WTC11 (cell line): ENCODE data around the gene PSMB2. TPM values are rescaled to one million over a fixed set of nuclear protein-coding genes. Genes with fewer than 3 reads are reported as not detected.

Experiments
- ATAC-seq: fragments of 200-7000 bp; cut with Tn5 transposase; 2 replicates; pipeline ENCODE4 v1.10.0; 2021; ENCODE audit warnings: mild to moderate bottlenecking, moderate library complexity
- CTCF ChIA-PET: fragments of 300-600 bp; sonication (Branson Sonifier 250); formaldehyde crosslinking; loops from one replicate; lab custom pipeline; 2021; ENCODE audit warnings: antibody characterized with exemption; lab: Charles Lee
- POLR2A ChIA-PET: fragments of 350-600 bp; sonication (Branson Sonifier 250); formaldehyde crosslinking; loops from one replicate; lab custom pipeline; 2021; ENCODE audit warnings: antibody characterized with exemption; lab: Charles Lee
- DNase-seq: peaks from one replicate; pipeline ENCODE4 v3.0.0; 2021; ENCODE audit warnings: low spot score
- H3K27ac Mint-ChIP-seq: 2 replicates; pipeline ENCODE4 v1.8.0; 2021; ENCODE audit warnings: mixed read lengths
- H3K27me3 Mint-ChIP-seq: 2 replicates; pipeline ENCODE4 v1.8.0; 2021; ENCODE audit warnings: low read depth, mild to moderate bottlenecking, moderate library complexity, mixed read lengths
- H3K36me3 Mint-ChIP-seq: 2 replicates; pipeline ENCODE4 v1.8.0; 2021; ENCODE audit warnings: mixed read lengths
- H3K4me1 Mint-ChIP-seq: 2 replicates; pipeline ENCODE4 v1.8.0; 2022; ENCODE audit warnings: mixed read lengths
- H3K4me3 Mint-ChIP-seq: 2 replicates; pipeline ENCODE4 v1.8.0; 2021; ENCODE audit warnings: mild to moderate bottlenecking, moderate library complexity, mixed read lengths
- H3K9me3 Mint-ChIP-seq: 2 replicates; pipeline ENCODE4 v1.8.0; 2021; ENCODE audit warnings: mixed read lengths
- AR ChIP-seq: fragments of 250-450 bp; sonication (Bioruptor Pico); IDR thresholded peaks from 2 replicates; pipeline ENCODE4 v1.9.0; 2021; ENCODE audit warnings: mild to moderate bottlenecking
- ATF1 ChIP-seq: sonication (generic); formaldehyde crosslinking; IDR thresholded peaks from 2 replicates; pipeline ENCODE4 v1.8.1; 2023; ENCODE audit warnings: mild to moderate bottlenecking, moderate library complexity, missing genetic modification reagents
- CDX4 ChIP-seq: fragments of 250-450 bp; sonication (Bioruptor Pico); IDR thresholded peaks from 2 replicates; pipeline ENCODE4 v1.9.0; 2021; ENCODE audit warnings: moderate library complexity, mild to moderate bottlenecking, inconsistent platforms, borderline replicate concordance
- E2F4 ChIP-seq: sonication (generic); formaldehyde crosslinking; IDR thresholded peaks from 2 replicates; pipeline ENCODE4 v1.8.1; 2022; ENCODE audit warnings: low read depth, mild to moderate bottlenecking, moderate library complexity, missing genetic modification reagents, borderline replicate concordance
- ERG ChIP-seq: fragments of 250-450 bp; sonication (Bioruptor Pico); IDR thresholded peaks from 2 replicates; pipeline ENCODE4 v1.8.0; 2021; ENCODE audit warnings: mild to moderate bottlenecking
- ESRRA ChIP-seq: sonication (generic); formaldehyde crosslinking; IDR thresholded peaks from 2 replicates; pipeline ENCODE4 v1.8.1; 2022; ENCODE audit warnings: mild to moderate bottlenecking, missing genetic modification reagents, borderline replicate concordance
- FOXJ3 ChIP-seq: sonication (generic); formaldehyde crosslinking; IDR thresholded peaks from 2 replicates; pipeline ENCODE4 v1.9.0; 2021; ENCODE audit warnings: missing genetic modification reagents, mild to moderate bottlenecking, borderline replicate concordance
- FOXK1 ChIP-seq: sonication (generic); formaldehyde crosslinking; IDR thresholded peaks from 2 replicates; pipeline ENCODE4 v1.8.0; 2022; ENCODE audit warnings: mild to moderate bottlenecking, moderate library complexity, missing genetic modification reagents
- FOXP1 ChIP-seq: sonication (generic); formaldehyde crosslinking; IDR thresholded peaks from 2 replicates; pipeline ENCODE4 v1.8.0; 2022; ENCODE audit warnings: missing genetic modification reagents, mild to moderate bottlenecking, moderate library complexity, borderline replicate concordance
- NFE2L1 ChIP-seq: sonication (generic); formaldehyde crosslinking; IDR thresholded peaks from 2 replicates; pipeline ENCODE4 v1.8.1; 2023; ENCODE audit warnings: missing genetic modification reagents
- SMAD4 ChIP-seq: sonication (generic); formaldehyde crosslinking; IDR thresholded peaks from 2 replicates; pipeline ENCODE4 v1.8.0; 2022; ENCODE audit warnings: mild to moderate bottlenecking, missing genetic modification reagents
- SP1 ChIP-seq: sonication (generic); formaldehyde crosslinking; conservative IDR thresholded peaks from 2 replicates; pipeline ENCODE4 v1.8.1; 2022; ENCODE audit warnings: missing genetic modification reagents
- TEAD4 ChIP-seq: sonication (generic); formaldehyde crosslinking; IDR thresholded peaks from 2 replicates; pipeline ENCODE4 v1.8.0; 2022; ENCODE audit warnings: mild to moderate bottlenecking, missing genetic modification reagents
- ZNF281 ChIP-seq: sonication (generic); formaldehyde crosslinking; IDR thresholded peaks from 2 replicates; pipeline ENCODE4 v1.8.0; 2023; ENCODE audit warnings: mild to moderate bottlenecking, missing genetic modification reagents
- ZNF425 ChIP-seq: fragments of 250-450 bp; sonication (Bioruptor Pico); conservative IDR thresholded peaks from 2 replicates; pipeline ENCODE4 v1.9.0; 2021; ENCODE audit warnings: mild to moderate bottlenecking
- ZNF671 ChIP-seq: fragments of 250-450 bp; sonication (Bioruptor Pico); IDR thresholded peaks from 2 replicates; pipeline ENCODE4 v1.8.0; 2021; ENCODE audit warnings: mild to moderate bottlenecking
- total RNA-seq: library from RNA; stranded (reverse); gene quantifications from 3 replicates; pipeline ENCODE4 v1.2.3, GENCODE V29; 2021

The PSMB2 gene
- total RNA-seq, 1 experiment from 2014 or later = 76.7 TPM

- TF ChIP-seq NFE2L1 (no peak), ZNF425 (CRISPR knock-in tag) (no peak), FOXJ3 (CRISPR knock-in tag) (no peak), SP1 (no peak), ZNF281 (no peak)
- TF ChIP-seq, all 79 proteins: peak for 0
Observed at GRCh38 chr1:35590476-35591040, 50.8 kb downstream of the PSMB2 start (continued).

- H3K9me3 Mint-ChIP-seq = no peaks in the 10 kb centered on the region
Observed at GRCh38 chr1:35589516-35590427, 51.6 kb downstream of the PSMB2 start.

GRCh38 chr1:35588197-35588910 is 53.0 kb downstream of the PSMB2 start:
- Mint-ChIP-seq H3K36me3 (no peaks in the 10 kb centered on the region), H3K4me3 (no peak overlapping the region), H3K9me3 (no peaks in the 10 kb centered on the region), H3K27me3 (no peaks in the 10 kb centered on the region), H3K27ac (no peak overlapping the region; the same call in 1 of the 2 replicates), H3K4me1 (peaks cover 10% of the 10 kb centered on the region; the same call in 1 of the 2 replicates)
- ATAC-seq (peak; percentile 27), DNase-seq (no peak)
- ChIA-PET CTCF (interaction anchor here (0.5 kb wide), 1 partner anchor 295 kb away, joined by 3 read pairs; the partner anchor contains the start of gene AGO1), POLR2A (interaction anchor here (0.6 kb wide), 1 partner anchor 20 kb away, joined by 3 read pairs; no protein-coding TSS in a partner anchor)
- TF ChIP-seq ERG (CRISPR knock-in tag) = no peak
- TF ChIP-seq TEAD4 = no peak
- TF ChIP-seq ESRRA = no peak
- TF ChIP-seq E2F4 (CRISPR knock-in tag) = no peak
- no peak for TF ChIP-seq ZNF671 (CRISPR knock-in tag)
- no peak for TF ChIP-seq CDX4 (CRISPR knock-in tag)
- TF ChIP-seq AR (CRISPR knock-in tag) = no peak

More at GRCh38 chr1:35589516-35590427, 51.6 kb downstream of the PSMB2 start:
- DNase-seq (no peak), ATAC-seq (no peak)
- no peak overlapping the region for H3K4me3 Mint-ChIP-seq
- H3K36me3 Mint-ChIP-seq = no peaks in the 10 kb centered on the region
- no peaks in the 10 kb centered on the region for H3K27me3 Mint-ChIP-seq
- H3K27ac Mint-ChIP-seq = 0 out of 2 replicates have a peak overlapping the region, but pooled peaks have one; percentile 16
- POLR2A ChIA-PET = no interaction called here
- no peak for TF ChIP-seq FOXK1 (CRISPR knock-in tag)
- no peak for TF ChIP-seq SMAD4 (CRISPR knock-in tag)
- no peak for TF ChIP-seq ATF1 (CRISPR knock-in tag)
- no peak for TF ChIP-seq FOXP1 (CRISPR knock-in tag)
- peaks cover 10% of the 10 kb centered on the region; the same call in 1 of the 2 replicates for H3K4me1 Mint-ChIP-seq
- CTCF ChIA-PET = interaction anchor here (1.3 kb wide), 1 partner anchor 25 kb away, joined by 3 read pairs; no protein-coding TSS in a partner anchor
